HG03196 (cell line): Measurements from ENCODE around the gene BMP2K.

Source experiments
- ATAC-seq: cut with Tn5 transposase; IDR thresholded peaks from one replicate; pipeline ENCODE4 v1.9.1; 2021; ENCODE audit not compliant: unreplicated experiment

The BMP2K gene

GRCh38 chr4:78763763-78764387, 12.3 kb upstream of the BMP2K start:
- ATAC-seq, result no peak

DNA sequence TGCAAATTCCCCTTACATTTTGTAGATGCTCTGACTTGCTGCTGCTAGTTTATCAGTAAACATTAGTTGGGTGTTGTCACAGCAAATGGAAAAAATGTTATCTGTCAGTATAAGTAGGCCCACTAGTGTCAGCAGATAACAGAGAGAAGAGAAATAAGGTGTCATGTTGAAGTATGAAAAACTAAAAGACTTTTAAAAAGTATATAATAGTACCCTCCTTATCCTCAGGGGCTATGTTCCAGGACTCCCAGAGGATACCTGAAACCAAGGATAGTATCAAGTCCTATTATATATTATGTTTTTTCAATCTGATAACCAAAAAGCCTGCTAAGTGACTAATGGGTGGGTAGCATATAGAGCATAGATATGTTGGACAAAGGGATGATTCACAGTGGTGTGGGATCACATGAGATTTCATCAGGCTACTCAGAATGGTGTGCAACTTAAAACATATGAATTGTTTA, 11.6 kb upstream of the BMP2K start:
- no peak for ATAC-seq

DNA sequence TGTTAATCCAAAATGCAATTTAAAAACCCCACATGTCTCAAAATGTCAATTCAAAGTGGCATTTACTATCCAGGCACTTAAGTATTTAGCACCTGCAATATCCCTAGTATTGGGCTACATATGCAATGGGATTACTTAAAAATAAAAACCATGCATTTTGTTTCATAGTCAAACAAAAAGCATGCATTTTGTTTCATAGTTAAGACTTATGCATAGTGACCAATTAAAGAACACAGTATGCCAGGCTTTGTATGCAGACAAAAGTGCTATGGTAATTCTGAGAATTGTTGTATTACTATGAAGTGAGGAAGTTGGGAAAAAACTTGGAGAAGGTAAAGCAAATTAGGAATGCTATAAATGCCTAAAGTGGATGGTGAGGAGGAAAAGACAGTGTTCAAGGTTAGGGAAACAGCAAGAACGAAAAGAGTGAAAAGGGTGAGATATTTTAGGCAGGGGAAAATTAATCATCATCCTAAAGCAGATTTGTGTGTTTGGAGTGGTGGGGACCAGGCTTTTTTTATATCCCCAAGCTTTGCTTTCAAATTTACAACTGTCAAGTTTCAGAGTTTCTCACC, 10.6 kb upstream of the BMP2K start:
- ATAC-seq, result no peak

GRCh38 chr4:78766026-78766425, 10.1 kb upstream of the BMP2K start:
- no peak for ATAC-seq

GRCh38 chr4:78766650-78767049, 9.5 kb upstream of the BMP2K start:
- ATAC-seq, result peak; percentile 89

DNA sequence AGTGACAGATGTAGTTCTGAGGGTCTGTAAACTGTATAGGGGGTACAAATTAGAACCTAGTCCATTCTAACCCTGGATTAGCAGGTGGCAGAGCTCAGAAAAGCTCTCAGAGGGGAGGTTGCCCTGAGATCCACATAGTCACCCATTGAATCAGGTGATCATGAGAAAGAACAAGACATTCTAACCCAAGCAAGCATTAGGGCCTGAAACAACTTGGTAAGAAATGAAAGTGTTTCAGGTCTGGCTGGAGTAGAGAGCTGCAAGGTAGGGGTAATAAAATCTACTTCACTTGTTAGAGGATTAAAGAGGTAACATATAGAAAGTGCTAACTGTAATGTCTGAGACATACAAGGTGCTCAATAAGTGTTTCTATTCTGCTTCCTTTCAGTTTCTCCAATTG, 8.8 kb upstream of the BMP2K start:
- ATAC-seq, result peak; percentile 70

GRCh38 chr4:78768452-78769180, 7.5 kb upstream of the BMP2K start:
- ATAC-seq, result no peak

GRCh38 chr4:78770091-78770642, 6.0 kb upstream of the BMP2K start:
- ATAC-seq, result no peak

DNA sequence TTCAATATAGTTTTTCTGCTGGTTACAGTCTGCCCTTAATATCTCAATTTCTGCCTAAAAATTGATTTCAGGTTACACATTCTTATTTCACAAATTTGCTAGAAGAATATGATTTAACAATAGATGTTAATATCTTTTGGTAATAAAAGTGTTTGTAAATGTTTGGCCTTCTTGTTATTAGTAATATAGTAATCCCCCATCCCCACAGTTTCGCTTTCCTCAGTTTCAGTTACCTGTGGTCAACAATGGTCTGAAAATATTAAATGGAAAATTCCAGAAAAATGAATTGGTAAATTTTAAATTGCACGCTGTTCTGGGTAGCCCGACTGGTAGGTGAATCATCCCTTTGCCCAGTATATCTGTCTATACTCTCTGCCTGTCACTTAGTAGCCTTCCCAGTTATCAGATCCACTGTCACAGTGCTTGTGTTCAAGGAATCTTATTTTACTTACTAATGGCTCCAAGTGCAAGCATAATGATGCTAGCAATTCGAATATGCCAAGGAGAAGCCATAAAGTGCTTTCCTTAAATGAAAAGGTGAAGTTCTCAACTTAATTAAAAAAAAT, 3.5 kb upstream of the BMP2K start:
- ATAC-seq, result no peak

DNA sequence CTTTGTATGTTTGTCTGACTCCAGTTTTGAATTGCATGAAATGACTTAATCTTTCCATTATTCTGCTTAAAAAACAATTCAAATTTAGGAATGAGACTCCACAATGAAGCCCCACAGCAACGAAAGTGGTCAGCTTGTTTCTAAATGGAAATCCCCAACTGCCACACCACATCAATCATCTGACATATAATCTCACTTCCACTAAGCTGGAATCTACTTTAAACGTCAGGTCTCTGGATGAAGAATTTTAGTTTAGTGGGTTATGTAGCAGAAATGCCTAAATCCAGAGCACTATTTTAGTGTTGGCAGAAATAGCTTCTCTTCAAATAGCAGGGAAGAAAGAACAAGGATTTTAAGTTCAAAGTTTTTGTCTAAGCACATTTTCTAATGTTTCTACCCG, 1.7 kb upstream of the BMP2K start:
- no peak for ATAC-seq

DNA sequence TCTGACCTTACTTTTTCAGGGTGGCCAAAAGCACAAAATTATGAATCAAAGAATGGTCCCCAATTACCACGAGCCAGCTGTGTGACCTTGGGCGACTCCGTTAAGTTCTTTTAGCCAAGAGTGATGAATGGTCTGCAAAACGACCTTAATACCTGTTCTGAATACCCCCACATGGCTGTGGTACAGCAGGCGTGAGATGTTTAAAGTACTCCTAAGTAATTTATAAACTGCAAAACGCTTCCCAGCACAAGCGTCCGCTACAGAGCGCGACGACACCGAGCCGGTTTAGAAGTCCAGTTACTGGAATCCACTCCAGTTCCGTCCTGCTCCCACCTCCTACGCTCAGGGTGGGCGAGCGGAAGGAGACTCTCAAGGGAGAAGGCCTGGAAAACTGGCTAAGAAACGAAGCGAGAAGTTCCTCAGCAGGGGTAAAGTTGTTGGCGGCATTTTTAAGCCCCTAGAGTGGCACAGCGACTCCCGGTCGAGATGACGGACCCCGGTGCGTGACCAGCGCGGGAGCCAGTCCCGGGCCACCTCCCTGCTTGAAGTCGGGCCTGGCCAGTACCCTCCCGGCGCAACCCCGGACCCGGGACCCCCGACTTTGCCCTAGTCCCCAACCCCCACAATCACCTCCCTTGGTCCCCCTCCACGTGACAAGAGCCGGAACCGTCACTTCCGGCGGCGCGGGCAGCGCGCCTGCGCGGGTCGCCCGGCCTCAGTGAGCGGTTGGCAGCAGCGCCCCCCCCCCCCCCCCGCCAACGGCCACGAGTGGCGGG, 659 bp upstream of the BMP2K start:
- ATAC-seq, result peak; percentile 55

DNA sequence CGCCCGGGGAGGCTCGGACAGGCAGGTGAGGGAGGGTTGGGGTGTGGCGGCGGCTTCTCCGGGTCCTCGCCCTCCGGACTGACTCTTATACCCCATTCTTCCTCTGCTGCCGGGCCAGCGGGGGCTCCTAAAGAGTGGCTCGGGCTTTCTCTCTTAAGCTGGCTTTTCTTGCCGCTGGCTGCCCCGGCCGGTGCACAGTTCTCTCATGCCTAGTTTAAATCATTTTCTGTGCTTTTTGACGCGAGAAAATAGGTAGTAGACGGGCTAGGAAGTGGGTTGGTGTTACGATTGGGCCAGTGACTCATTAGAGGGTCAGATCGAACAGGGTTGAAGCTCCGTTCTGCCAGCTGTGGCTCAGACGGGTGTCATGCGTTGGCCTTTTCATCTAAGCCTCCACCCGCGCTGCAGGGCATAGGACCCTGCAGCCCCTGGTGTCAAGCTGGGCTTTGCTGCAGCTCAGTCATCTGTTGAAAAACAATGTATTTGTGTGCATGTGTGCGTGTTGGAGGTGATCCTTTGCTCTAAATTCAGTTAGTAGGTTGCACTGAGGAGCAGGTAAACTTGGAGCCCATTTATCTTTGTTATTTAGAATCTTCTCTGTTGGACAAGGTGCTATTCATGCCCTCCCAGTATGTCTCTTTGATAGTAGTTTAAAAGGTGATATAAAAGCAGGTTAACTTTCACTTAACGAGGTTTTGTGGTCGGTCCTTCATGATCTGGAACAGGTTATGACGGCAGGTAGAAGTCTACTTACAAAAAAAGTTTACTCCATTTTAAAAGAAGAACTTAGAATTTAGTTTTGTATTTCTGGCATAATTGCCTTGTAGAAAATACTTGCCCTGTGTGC, 802 bp downstream of the BMP2K start:
- peak; percentile 34 for ATAC-seq

DNA sequence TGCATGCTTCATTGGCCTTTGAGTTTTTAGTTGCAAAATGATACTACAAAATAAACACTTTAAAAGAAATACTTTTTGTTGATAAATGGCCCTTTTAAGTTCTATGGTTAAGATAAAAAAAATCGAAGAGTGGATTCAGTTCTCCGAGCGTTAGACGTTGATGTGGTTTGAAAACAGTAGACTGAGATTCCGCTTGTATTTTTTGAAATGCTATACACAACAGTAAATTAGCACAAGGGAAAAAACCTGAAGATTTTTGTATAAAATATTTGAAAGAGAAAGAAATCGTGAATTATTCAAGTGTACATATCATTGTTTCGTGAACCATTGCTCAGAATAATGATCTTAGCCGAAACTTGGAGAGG, 1.4 kb downstream of the BMP2K start:
- no peak for ATAC-seq

- ATAC-seq, result no peak
Measured at GRCh38 chr4:78778530-78778929, 2.4 kb downstream of the BMP2K start.

DNA sequence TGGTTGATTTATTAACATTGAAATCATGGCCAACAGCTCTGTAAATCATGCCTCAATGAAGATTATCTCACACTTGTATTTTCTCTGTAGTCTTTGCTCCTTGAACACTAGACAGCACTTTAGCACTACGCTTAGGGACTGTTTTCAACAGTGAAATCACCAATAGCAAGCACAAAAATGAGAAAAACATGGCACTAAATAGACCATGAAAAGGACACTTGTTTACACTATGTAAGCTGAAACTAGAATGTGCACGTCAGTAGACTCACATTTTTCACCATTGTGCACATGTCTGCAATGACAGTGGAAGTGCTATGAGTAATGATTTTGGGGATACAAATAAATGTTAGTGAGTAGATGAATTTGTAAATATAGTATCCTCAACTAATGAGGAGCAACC, 3.1 kb downstream of the BMP2K start:
- no peak for ATAC-seq

GRCh38 chr4:78780093-78780492, 3.9 kb downstream of the BMP2K start:
- ATAC-seq, result no peak

GRCh38 chr4:78781139-78781538, 5.0 kb downstream of the BMP2K start:
- no peak for ATAC-seq

GRCh38 chr4:78781924-78782323, 5.8 kb downstream of the BMP2K start:
- ATAC-seq, result no peak

GRCh38 chr4:78784236-78784865, 8.2 kb downstream of the BMP2K start:
- no peak for ATAC-seq
